BJ (cell line): ENCODE data around the gene STYX. TPM values are rescaled to one million over a fixed set of nuclear protein-coding genes. Genes with fewer than 3 reads are reported as not detected.

Experiments used
- CTCF ChIA-PET: fragments of 350-600 bp; formaldehyde crosslinking; extraction: SDS; loops from one replicate; lab custom pipeline; 2021; ENCODE audit warnings: antibody characterized with exemption, inconsistent platforms; lab: Yijun Ruan, JAX
- POLR2A ChIA-PET: fragments of 300-600 bp; sonication (Branson Sonifier 250); formaldehyde crosslinking; extraction: SDS; loops from one replicate; lab custom pipeline; 2021; ENCODE audit warnings: antibody characterized with exemption; lab: Charles Lee
- DNase-seq: peaks from one replicate; pipeline ENCODE4 v3.0.0-alpha.2; 2011; ENCODE audit warnings: low read depth
- H3K27me3 ChIP-seq: 2 replicates; pipeline ENCODE4 v1.6.0; 2011; ENCODE audit warnings: low read length; ENCODE audit not compliant: control insufficient read depth, insufficient read depth
- H3K36me3 ChIP-seq: 2 replicates; pipeline ENCODE4 v1.5.1; 2011; ENCODE audit warnings: low read length; ENCODE audit not compliant: control insufficient read depth, insufficient read depth
- H3K4me3 ChIP-seq: 2 replicates; pipeline ENCODE4 v1.5.1; 2011; ENCODE audit warnings: low read depth, mild to moderate bottlenecking, control low read depth, low read length
- CTCF ChIP-seq: IDR thresholded peaks from 2 replicates; pipeline ENCODE4 v1.5.1; 2011; ENCODE audit warnings: low read depth, mild to moderate bottlenecking, control low read depth, inconsistent platforms, low read length, moderate library complexity; ENCODE audit not compliant: insufficient read depth
- polyA minus RNA-seq: library from RNA; depleted of rRNA, polyadenylated mRNA; stranded (reverse); fragments of >200 nt; gene quantifications from 2 replicates; pipeline ENCODE4 v1.2.3, GENCODE V29; 2011; rRNA and poly(A)+ RNA removed
- polyA plus RNA-seq: library from polyadenylated mRNA; depleted of rRNA; stranded (reverse); fragments of >200 nt; gene quantifications from 2 replicates; pipeline ENCODE4 v1.2.3, GENCODE V29; 2011; rRNA removed

The STYX gene, protein sequence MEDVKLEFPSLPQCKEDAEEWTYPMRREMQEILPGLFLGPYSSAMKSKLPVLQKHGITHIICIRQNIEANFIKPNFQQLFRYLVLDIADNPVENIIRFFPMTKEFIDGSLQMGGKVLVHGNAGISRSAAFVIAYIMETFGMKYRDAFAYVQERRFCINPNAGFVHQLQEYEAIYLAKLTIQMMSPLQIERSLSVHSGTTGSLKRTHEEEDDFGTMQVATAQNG
- polyA plus RNA-seq (4.0 and 7.9 TPM in 2 replicates), polyA minus RNA-seq (4.9 and 5.6 TPM in 2 replicates)

DNA sequence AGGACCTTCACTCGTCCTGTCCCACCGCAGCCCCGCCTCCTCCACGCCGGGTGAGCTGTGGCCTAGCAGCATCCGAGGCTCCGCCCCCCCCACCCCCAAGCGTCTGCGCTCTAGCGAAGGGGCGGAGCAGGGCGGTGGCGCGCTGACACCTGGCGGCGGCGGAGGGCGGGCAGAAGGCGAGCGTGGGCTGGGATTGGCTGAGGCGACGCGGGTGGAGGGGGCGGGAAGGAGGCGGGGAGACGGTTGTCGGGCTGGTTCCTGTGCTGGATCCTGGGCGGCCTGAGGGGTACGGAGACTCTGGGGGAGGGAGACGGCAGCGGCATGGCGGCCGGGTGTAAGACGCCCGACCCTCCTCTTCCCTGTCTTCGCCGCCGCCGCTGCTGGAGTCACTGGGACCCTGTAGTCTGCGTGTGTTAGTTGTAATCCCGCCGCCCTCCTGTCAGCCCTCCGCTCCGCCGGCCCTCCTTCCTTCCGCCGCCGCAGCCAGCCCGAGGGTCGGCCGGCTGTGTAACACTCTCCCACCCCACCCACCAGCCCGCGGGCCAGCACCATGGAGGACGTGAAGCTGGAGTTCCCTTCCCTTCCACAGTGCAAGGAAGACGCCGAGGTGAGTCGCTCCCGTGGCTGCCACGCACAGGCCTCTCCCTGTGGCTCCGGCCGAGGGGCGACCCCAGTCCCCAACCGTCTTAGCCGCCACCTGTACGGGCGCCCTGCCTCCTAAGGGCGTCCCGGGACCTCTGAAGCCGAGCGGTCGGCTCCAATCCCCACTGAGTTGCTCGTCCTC is at the start of gene STYX:
TSS of gene STYX (plus strand) at position 242 of the 784 bp plus-strand sequence. CDS start at position 551, 309 bp downstream.
- POLR2A ChIA-PET: interaction anchor here (0.6 to 0.8 kb wide), 3 partner anchors 104 to 367 kb away, joined by 3 to 4 read pairs (median 4); no protein-coding TSS in a partner anchor
- DNase-seq: peak; percentile 86
- H3K27me3 ChIP-seq: no peaks in the 10 kb centered on the region
- no peak for TF ChIP-seq CTCF
- CTCF ChIA-PET: no interaction called here
- peak within 1 kb of the TSS; percentile 82 for H3K4me3 ChIP-seq
- peaks cover 2% of the 10 kb centered on the region for H3K36me3 ChIP-seq

DNA sequence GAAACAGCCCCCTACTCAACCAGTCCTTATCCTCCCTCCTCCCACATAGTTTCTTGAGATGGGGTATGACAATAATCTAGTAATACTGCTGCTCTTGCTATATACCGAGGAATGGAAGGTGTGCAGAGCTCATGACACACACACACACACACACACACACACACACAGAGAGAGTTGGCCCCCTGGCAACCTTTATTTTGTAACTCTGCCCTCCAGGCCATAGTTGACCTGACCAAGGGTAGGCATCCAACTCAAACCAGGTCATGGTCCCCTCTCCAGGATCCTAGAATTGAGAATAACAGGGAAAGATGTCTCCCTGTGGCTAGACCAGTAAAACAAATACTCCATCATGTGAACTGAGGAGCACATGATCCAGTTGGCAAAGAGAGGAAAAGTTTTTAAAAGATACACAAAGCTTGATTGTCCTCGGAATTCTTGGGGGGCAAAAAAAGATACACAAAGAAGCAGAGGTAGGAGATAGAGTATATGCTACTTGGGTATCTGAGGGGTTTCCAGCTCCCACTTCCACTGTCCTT is 45.9 kb upstream of the STYX start:
- CTCF ChIA-PET: no interaction called here
- no peak for DNase-seq
- H3K36me3 ChIP-seq: no peaks in the 10 kb centered on the region
- no peaks in the 10 kb centered on the region for H3K27me3 ChIP-seq
- no peak overlapping the region for H3K4me3 ChIP-seq
- TF ChIP-seq CTCF: no peak
- POLR2A ChIA-PET: no interaction called here

- POLR2A ChIA-PET: no interaction called here
- TF ChIP-seq CTCF: no peak
- CTCF ChIA-PET: no interaction called here
These were observed 43.8 kb upstream of the STYX start for GRCh38 chr14:52686176-52686575.

GRCh38 chr14:52690983-52691760 is 38.8 kb upstream of the STYX start:
- Histone ChIP-seq H3K4me3 (no peak overlapping the region), H3K27me3 (no peaks in the 10 kb centered on the region), H3K36me3 (no peaks in the 10 kb centered on the region)
- ChIA-PET POLR2A (interaction anchor here (1.1 kb wide), 1 partner anchor 8 kb away, joined by 3 read pairs; no protein-coding TSS in a partner anchor), CTCF (no interaction called here)
- TF ChIP-seq CTCF: no peak
- DNase-seq: no peak

More at GRCh38 chr14:52686176-52686575, 43.8 kb upstream of the STYX start:
- Histone ChIP-seq H3K27me3 (no peaks in the 10 kb centered on the region), H3K4me3 (no peak overlapping the region), H3K36me3 (no peaks in the 10 kb centered on the region)
- no peak for DNase-seq
